ENCODE data around the gene HSPA12A.

Gene HSPA12A

GRCh38 chr10:116627386-116627933, 114.9 kb downstream of the HSPA12A start:
- no peak for DNase-seq (ENCODE audit: low read depth)

- no peak for DNase-seq (ENCODE audit: low read depth)
These were observed 115.6 kb downstream of the HSPA12A start for GRCh38 chr10:116626815-116627214.

GRCh38 chr10:116625845-116626244, 116.5 kb downstream of the HSPA12A start:
- no peak for DNase-seq (ENCODE audit: low read depth)

GRCh38 chr10:116621934-116622655, 120.3 kb downstream of the HSPA12A start:
- DNase-seq (ENCODE audit: low read depth), result no peak

- DNase-seq (ENCODE audit: low read depth), result no peak
These were observed 120.9 kb downstream of the HSPA12A start for GRCh38 chr10:116621476-116621875.
